Common myeloid progenitor, CD34-positive (primary cell): ENCODE results near the gene RTL10.

Source experiments
- CTCF ChIA-PET: fragments of 350-600 bp; sonication (Branson Sonifier 250); formaldehyde crosslinking; loops from one replicate; lab custom pipeline; 2021; ENCODE audit warnings: antibody characterized with exemption; lab: Charles Lee
- POLR2A ChIA-PET: fragments of 350-600 bp; sonication (Branson Sonifier 250); formaldehyde crosslinking; loops from one replicate; lab custom pipeline; 2021; ENCODE audit warnings: antibody characterized with exemption; lab: Charles Lee
- DNase-seq, 3 donors: peaks; one replicate each; pipeline versions ENCODE4 v3.0.0 to v3.0.0-alpha.2; 2013
- H3K27ac ChIP-seq, 2 experiments: 1 replicate in 1 of 2; 2 replicates in 1 of 2; pipeline ENCODE4 v1.7.0; 2013; ENCODE audit warnings: inconsistent platforms in 2 of 2, low read length in 2 of 2, mild to moderate bottlenecking in 2 of 2, low read depth in 1 of 2, moderate library complexity in 1 of 2; ENCODE audit not compliant: severe bottlenecking in 2 of 2, insufficient read depth in 1 of 2, poor library complexity in 1 of 2
- H3K27me3 ChIP-seq, 5 experiments: replicated peaks in 2 of 5; 1 replicate in 3 of 5; 2 replicates in 2 of 5; pipeline versions ENCODE4 v1.6.1 to v1.7.0; 2013; ENCODE audit warnings: low read length in 4 of 5, mild to moderate bottlenecking in 2 of 5, moderate library complexity in 2 of 5, inconsistent platforms in 1 of 5; ENCODE audit not compliant: insufficient read depth in 5 of 5, control insufficient read depth in 4 of 5
- H3K36me3 ChIP-seq, 4 experiments: 1 replicate in 2 of 4; 2 replicates in 2 of 4; pipeline versions ENCODE4 v1.6.1 to v1.7.0; 2013; ENCODE audit warnings: low read length in 3 of 4, control low read depth in 1 of 4, mild to moderate bottlenecking in 1 of 4; ENCODE audit not compliant: control insufficient read depth in 4 of 4, insufficient read depth in 4 of 4
- H3K4me1 ChIP-seq, 4 experiments: 1 replicate in 3 of 4; 2 replicates in 1 of 4; pipeline versions ENCODE4 v1.6.1 to v1.7.1; 2013; ENCODE audit warnings: low read length in 3 of 4, mild to moderate bottlenecking in 3 of 4, control low read depth in 1 of 4, inconsistent platforms in 1 of 4, moderate library complexity in 1 of 4; ENCODE audit not compliant: control insufficient read depth in 4 of 4, insufficient read depth in 4 of 4; ENCODE audit errors: control extremely low read depth in 1 of 4
- H3K4me3 ChIP-seq, 7 experiments: 1 replicate in 4 of 7; 2 replicates in 3 of 7; pipeline versions ENCODE4 v1.5.1 to v1.7.0; 2013; ENCODE audit warnings: mild to moderate bottlenecking in 7 of 7, low read length in 6 of 7, moderate library complexity in 6 of 7, inconsistent platforms in 2 of 7, low read depth in 2 of 7, control low read depth in 1 of 7; ENCODE audit not compliant: insufficient read depth in 4 of 7, control insufficient read depth in 1 of 7; ENCODE audit errors: extremely low read depth in 1 of 7
- H3K9me3 ChIP-seq, 5 experiments: 1 replicate in 4 of 5; 2 replicates in 1 of 5; pipeline versions ENCODE4 v1.6.1 to v1.7.1; 2013; ENCODE audit warnings: low read length in 4 of 5, mild to moderate bottlenecking in 2 of 5, inconsistent platforms in 1 of 5, low read depth in 1 of 5, moderate library complexity in 1 of 5; ENCODE audit not compliant: control insufficient read depth in 4 of 5, insufficient read depth in 2 of 5; ENCODE audit errors: control extremely low read depth in 1 of 5
- WGBS: methylation state at CpG from one replicate; pipeline ENCODE4 v1.1.5; 2013; ENCODE audit not compliant: insufficient coverage; 5-methylcytosine and 5-hydroxymethylcytosine counted together

The RTL10 gene

DNA sequence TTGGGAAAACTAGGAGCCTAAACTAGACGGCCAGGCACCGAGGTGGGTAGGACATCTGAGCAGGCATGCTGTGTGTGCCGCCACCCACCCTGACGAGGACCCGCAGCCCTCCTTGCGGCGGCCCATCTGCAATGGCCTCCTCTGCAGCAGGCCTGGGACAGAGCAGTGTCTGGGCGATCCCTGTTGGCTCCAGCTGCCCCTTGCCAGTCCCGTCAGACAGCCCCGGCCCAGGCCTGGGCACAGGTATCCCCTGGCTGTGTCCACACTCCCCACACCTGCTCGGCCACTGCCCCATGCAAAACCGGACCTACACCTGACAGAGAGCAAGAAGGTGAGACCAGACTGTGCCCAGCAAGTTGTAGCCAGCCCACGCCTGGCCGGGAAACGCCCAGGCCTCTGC is 38.7 kb upstream of the RTL10 start:
- POLR2A ChIA-PET = no interaction called here
- Histone ChIP-seq H3K27ac (no peak overlapping the region), H3K27me3 (no peaks in the 10 kb centered on the region), H3K4me3 (no peak overlapping the region), H3K4me1 (peaks cover 9 to 44% (median 41%) of the 10 kb centered on the region in 4 experiments), H3K9me3 (no peaks in the 10 kb centered on the region), H3K36me3 (peaks cover 2 to 25% (median 16%) of the 10 kb centered on the region in 4 experiments)
- DNase-seq = no peak
- WGBS = over 99% methylated on average over 15 of the region's 15 CpGs
- CTCF ChIA-PET = interaction anchor here (0.8 to 2.9 kb wide), 4 partner anchors 8 to 163 kb away, joined by 3 to 13 read pairs (median 4); no protein-coding TSS in a partner anchor

DNA sequence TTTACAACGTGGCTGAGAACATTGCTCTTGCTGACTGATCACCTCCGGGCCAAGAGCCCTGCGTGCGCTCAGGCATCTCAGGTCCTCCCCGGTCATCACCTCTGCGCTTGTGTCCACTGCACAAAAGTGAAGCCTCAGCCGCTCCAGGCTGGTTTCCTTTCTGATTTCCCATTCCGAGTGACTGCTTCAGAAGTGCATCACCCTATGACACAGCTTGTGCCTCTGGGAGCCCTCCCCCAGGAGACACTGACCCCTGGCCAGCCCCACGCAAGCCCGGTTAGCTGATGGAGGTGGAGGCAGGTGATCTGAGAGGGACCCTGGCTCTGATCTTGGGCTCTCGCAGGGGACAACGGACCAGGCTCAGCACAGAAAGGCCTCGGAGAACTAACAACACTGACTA is 38.3 kb upstream of the RTL10 start:
- CTCF ChIA-PET = interaction anchor here (0.8 to 2.9 kb wide), 4 partner anchors 8 to 163 kb away, joined by 3 to 13 read pairs (median 6); no protein-coding TSS in a partner anchor
- 96% methylated on average over 13 of the region's 13 CpGs for WGBS
- H3K27ac ChIP-seq = no peak overlapping the region

DNA sequence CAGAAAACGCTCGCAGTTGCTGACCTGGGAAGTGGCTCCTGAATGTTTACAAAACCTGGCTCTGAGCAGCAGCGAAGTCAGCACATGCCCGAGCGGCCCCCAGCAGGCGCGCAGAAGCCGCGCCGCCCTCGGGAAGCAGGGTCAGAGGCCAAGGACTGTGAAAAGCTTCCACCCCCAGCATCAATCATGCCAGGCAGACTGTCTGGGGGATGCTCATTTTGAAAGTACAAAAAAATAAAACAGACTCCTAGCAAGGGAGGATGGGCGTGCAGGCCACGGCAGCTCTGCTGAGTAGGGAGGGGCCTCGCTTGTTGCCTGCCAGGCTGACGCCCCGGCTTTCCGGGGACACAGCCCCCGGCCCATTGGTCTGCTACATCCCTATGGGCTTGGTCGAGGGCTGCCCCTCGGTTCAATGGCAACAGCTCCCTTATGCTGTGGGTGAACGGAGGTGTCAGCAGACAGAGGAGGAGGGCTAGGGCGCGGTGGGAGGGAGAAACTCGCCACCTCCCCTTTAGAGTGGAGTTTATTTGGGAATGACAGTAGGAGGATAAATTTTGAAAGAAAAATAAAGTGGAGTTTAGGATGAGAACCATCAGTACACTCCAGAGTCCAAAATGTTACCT is 37.7 kb upstream of the RTL10 start:
- peaks cover 9 to 49% (median 46%) of the 10 kb centered on the region in 4 experiments for H3K4me1 ChIP-seq

More for the DNA sequence above, 38.3 kb upstream of the RTL10 start:
- H3K36me3 ChIP-seq = peaks cover 2 to 26% (median 12%) of the 10 kb centered on the region in 4 experiments
- no peaks in the 10 kb centered on the region for H3K27me3 ChIP-seq
- no peak overlapping the region for H3K4me3 ChIP-seq
- DNase-seq = no peak
- H3K4me1 ChIP-seq = peaks cover 9 to 44% (median 42%) of the 10 kb centered on the region in 4 experiments
- no peaks in the 10 kb centered on the region for H3K9me3 ChIP-seq
- POLR2A ChIA-PET = no interaction called here

DNA sequence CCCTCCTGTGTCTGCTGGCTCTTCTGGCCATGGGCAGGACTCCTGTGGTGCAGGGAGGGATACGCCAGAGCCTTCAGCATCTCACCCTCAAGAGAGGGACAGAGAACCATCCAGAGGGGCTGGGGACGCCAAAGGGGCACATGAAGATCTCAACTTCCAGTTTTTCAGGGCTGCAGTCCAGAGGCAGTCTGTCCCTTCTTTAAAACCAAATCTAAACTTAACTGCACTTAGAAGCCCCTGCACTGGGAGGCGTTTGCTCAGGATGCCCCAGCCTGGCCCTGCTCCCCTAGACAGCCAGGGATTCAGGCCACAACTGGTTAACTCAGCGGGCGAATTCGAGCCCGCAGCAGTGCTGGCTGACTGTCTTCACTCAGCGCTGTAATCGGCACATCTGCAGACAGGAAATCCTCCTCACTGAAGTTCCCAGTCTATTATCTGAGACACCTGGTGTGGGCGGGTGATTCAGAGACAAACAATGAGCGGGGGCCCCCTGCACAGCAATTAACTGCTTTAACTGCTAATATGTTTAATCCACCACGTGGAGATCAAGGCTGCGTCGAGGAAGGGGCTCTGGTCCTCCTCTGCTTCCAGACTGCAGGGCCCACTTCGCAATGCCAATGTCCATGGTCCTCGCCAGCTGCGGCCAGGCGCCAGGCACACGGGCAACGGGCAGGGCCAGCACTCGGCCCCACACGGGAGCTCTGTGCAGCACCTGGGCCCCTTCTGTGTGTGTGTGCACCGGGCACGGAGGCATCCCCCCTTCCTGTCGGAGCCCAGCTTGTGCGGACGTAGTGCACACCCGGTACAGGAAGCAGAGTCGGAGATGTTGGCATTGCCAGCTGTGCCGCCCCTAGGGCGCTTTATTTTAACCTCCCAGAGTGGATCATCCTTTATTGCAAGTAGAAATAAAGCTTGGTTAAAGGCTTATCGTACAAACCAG is 36.9 kb upstream of the RTL10 start:
- Histone ChIP-seq H3K27me3 (no peaks in the 10 kb centered on the region), H3K4me1 (peaks cover 9 to 57% (median 53%) of the 10 kb centered on the region in 4 experiments), H3K36me3 (peaks cover 2 to 21% (median 9%) of the 10 kb centered on the region in 4 experiments), H3K9me3 (no peaks in the 10 kb centered on the region), H3K27ac (peak overlapping the region in 1 of 2 experiments; percentile 57), H3K4me3 (peak overlapping the region in 4 of 7 experiments; percentile 38 to 58 (median 40))
- 7% methylated on average over 27 of the region's 32 CpGs for WGBS
- peak; percentile 81 to 98 (median 94) for DNase-seq
- CTCF ChIA-PET = interaction anchor here (1.0 to 2.9 kb wide), 9 partner anchors 10 to 168 kb away, joined by 3 to 13 read pairs (median 5); partner anchors contain the start of gene GP1BB
- POLR2A ChIA-PET = interaction anchor here (0.6 to 1.4 kb wide), 5 partner anchors 36 to 168 kb away, joined by 3 to 6 read pairs (median 3); partner anchors contain the start of genes GNB1L, GP1BB and RTL10

More for the DNA sequence above, 37.7 kb upstream of the RTL10 start:
- Histone ChIP-seq H3K9me3 (no peaks in the 10 kb centered on the region), H3K4me3 (peak overlapping the region in 3 of 7 experiments; percentile 38 to 58 (median 41)), H3K27ac (peak overlapping the region in 1 of 2 experiments; percentile 57), H3K36me3 (peaks cover 2 to 24% (median 10%) of the 10 kb centered on the region in 4 experiments), H3K27me3 (no peaks in the 10 kb centered on the region)
- ChIA-PET CTCF (interaction anchor here (0.8 to 2.9 kb wide), 7 partner anchors 9 to 162 kb away, joined by 3 to 13 read pairs (median 5); no protein-coding TSS in a partner anchor), POLR2A (interaction anchor here (0.6 to 1.1 kb wide), 4 partner anchors 36 to 168 kb away, joined by 3 to 6 read pairs (median 3); partner anchors contain the start of gene GP1BB)
- no peak for DNase-seq
- WGBS = 50% methylated on average over 13 of the region's 24 CpGs

DNA sequence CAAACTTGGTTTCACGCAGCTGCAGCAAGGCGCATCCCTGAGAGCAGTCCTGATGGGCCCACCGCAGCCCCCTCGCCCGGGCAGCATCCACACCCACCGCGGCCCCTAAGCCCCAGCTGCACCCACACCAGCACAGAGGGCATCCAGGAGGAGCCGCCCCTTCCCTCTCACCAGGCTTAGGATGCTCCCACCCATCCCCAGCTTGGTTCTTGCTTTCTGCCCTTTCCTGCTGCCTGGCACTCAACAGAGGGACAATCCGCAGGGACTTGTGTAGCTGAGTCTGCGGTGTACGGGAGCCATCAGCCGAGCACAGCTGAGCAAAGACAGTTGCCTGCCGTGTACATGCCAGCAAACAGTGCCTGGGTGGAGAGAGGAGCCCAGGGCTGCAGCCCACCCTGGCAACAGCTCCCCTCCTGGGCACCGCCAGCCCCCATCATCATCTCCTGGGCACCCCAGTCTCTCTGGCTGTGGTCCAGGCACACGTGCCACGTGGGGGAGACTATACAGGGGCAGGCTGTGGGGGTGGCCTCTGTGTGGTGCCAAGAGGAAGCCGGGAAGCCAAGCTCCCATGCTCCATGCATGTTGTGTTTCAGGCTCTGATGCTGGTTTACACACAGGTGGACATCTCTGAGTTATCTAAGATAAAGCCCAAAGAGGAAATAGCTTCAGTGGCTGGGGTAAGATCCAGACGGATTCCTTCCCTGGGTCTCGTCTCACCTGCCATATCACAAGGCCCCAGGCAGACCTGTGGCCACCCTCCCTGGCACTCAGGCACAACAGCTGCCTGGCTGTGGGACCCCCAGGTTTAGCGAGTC is 36.0 kb upstream of the RTL10 start:
- peaks cover 2 to 18% (median 9%) of the 10 kb centered on the region in 4 experiments for H3K36me3 ChIP-seq
- ChIA-PET CTCF (interaction anchor here (1.1 to 2.9 kb wide), 7 partner anchors 9 to 167 kb away, joined by 3 to 13 read pairs (median 5); partner anchors contain the start of gene GP1BB), POLR2A (interaction anchor here (1.4 kb wide), 1 partner anchor 36 kb away, joined by 4 read pairs; the partner anchor contains the start of genes GNB1L and RTL10)
- peak overlapping the region in 1 of 2 experiments; percentile 57 for H3K27ac ChIP-seq
- WGBS = 64% methylated on average over 14 of the region's 20 CpGs
- no peaks in the 10 kb centered on the region for H3K9me3 ChIP-seq
- DNase-seq = peak in 1 of 3 donors; percentile 9
- H3K4me3 ChIP-seq = peak overlapping the region in 2 of 7 experiments; percentile 22 to 35
- H3K27me3 ChIP-seq = no peaks in the 10 kb centered on the region
- peaks cover 9 to 64% (median 60%) of the 10 kb centered on the region in 4 experiments for H3K4me1 ChIP-seq

DNA sequence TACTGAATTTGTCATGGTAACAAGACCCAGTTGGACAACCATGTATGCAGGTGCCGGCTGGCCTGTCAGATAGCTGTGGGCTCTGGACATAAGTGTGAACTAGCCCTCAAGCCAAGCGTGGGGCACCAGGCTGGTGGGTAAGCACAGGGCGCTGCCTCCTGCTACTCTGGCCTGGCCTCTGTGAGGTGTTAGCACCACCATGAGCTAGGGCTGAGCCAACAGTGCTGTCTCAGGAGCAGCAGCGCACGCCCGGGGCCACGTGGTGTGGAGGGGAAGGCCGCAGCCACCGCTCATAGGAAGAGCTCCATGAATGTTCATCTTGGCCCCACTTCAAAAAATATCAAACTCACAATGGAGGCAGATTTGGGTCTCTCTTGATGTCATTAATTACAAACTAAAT is 35.3 kb upstream of the RTL10 start:
- H3K27ac ChIP-seq = no peak overlapping the region
- DNase-seq = no peak
- H3K27me3 ChIP-seq = no peaks in the 10 kb centered on the region
- WGBS = 97% methylated on average over 7 of the region's 9 CpGs
- ChIA-PET POLR2A (interaction anchor here (1.4 kb wide), 1 partner anchor 35 kb away, joined by 4 read pairs; the partner anchor contains the start of genes GNB1L and RTL10), CTCF (interaction anchor here (1.1 to 1.7 kb wide), 4 partner anchors 10 to 34 kb away, joined by 3 to 9 read pairs (median 4); no protein-coding TSS in a partner anchor)
- H3K36me3 ChIP-seq = peaks cover under 1 to 11% (median 4%) of the 10 kb centered on the region in 4 experiments
- no peak overlapping the region for H3K4me3 ChIP-seq
- H3K9me3 ChIP-seq = no peaks in the 10 kb centered on the region
- peaks cover 9 to 66% (median 60%) of the 10 kb centered on the region in 4 experiments for H3K4me1 ChIP-seq
